SK-N-SH (cell line): ENCODE measurements around the gene FOS. TPM values are rescaled to one million over a fixed set of nuclear protein-coding genes. Genes with fewer than 3 reads are reported as not detected.
"Not testable (repeated sequence)": the region's sequence is repeated elsewhere in the genome, so short reads cannot be mapped to it uniquely, and the experiment has no call there.

ENCODE experiments used
- CTCF ChIA-PET: fragments of 300-600, 350-600 bp; formaldehyde crosslinking; extraction: SDS; loops from one replicate; lab custom pipeline; 2021; lab: Yijun Ruan, JAX
- POLR2A ChIA-PET: fragments of 350-600 bp; sonication (Branson Sonifier 250); formaldehyde crosslinking; extraction: SDS; loops from one replicate; lab custom pipeline; 2020; ENCODE audit warnings: antibody characterized with exemption, inconsistent platforms; lab: Yijun Ruan, JAX
- DNase-seq: peaks from one replicate; pipeline ENCODE4 v3.0.0; 2012
- H2AFZ ChIP-seq: fragments of 200-600 bp; sonication (generic); 2 replicates; pipeline ENCODE4 v1.8.1; 2016; ENCODE audit warnings: antibody characterized with exemption, mild to moderate bottlenecking, low read depth
- H3F3A ChIP-seq: fragments of 200-600 bp; sonication (generic); replicated peaks from 2 replicates; pipeline ENCODE3; 2016; ENCODE audit warnings: antibody characterized with exemption, mild to moderate bottlenecking; ENCODE audit not compliant: insufficient read depth
- H3K27ac ChIP-seq, 2 experiments: fragments of 200-500 bp in 1 of 2; fragments of 200-600 bp in 1 of 2; sonication (Bioruptor generic) in 1 of 2; sonication (generic), shearing (Covaris generic) in 1 of 2; 2 replicates each; pipeline versions ENCODE4 v1.5.1 to v1.6.1; 2014 to 2016; ENCODE audit warnings: low read depth in 2 of 2, inconsistent platforms in 1 of 2, low read length in 1 of 2, mild to moderate bottlenecking in 1 of 2, mixed read lengths in 1 of 2
- H3K27me3 ChIP-seq: fragments of 200-600 bp; sonication (generic), shearing (Covaris generic); 2 replicates; pipeline ENCODE4 v1.6.1; 2016; ENCODE audit warnings: mixed run types; ENCODE audit not compliant: insufficient read depth
- H3K36me3 ChIP-seq, 2 experiments: fragments of 200-500 bp in 1 of 2; fragments of 200-600 bp in 1 of 2; sonication (Bioruptor generic) in 1 of 2; sonication (generic) in 1 of 2; replicated peaks in 1 of 2; 2 replicates each; pipeline versions ENCODE3 to v1.5.1; 2014 to 2016; ENCODE audit warnings: low read length in 1 of 2, mild to moderate bottlenecking in 1 of 2; ENCODE audit not compliant: insufficient read depth in 2 of 2, control insufficient read depth in 1 of 2
- H3K4me1 ChIP-seq, 2 experiments: fragments of 200-500 bp in 1 of 2; fragments of 200-600 bp in 1 of 2; sonication (Bioruptor generic) in 1 of 2; sonication (generic), shearing (Covaris generic) in 1 of 2; 2 replicates each; pipeline versions ENCODE4 v1.5.1 to v1.6.1; 2014 to 2016; ENCODE audit warnings: low read depth in 1 of 2, low read length in 1 of 2, mixed run types in 1 of 2; ENCODE audit not compliant: insufficient read depth in 2 of 2, control insufficient read depth in 1 of 2
- H3K4me2 ChIP-seq: fragments of 200-600 bp; sonication (generic), shearing (Covaris generic); 2 replicates; pipeline ENCODE4 v1.6.1; 2017; ENCODE audit warnings: mixed run types
- H3K4me3 ChIP-seq, 2 experiments: fragments of 200-500 bp in 1 of 2; fragments of 200-600 bp in 1 of 2; sonication (Bioruptor generic) in 1 of 2; sonication (generic), shearing (Covaris generic) in 1 of 2; 2 replicates each; pipeline versions ENCODE4 v1.5.1 to v1.8.1; 2014 to 2016; ENCODE audit warnings: low read depth in 2 of 2, inconsistent platforms in 1 of 2, low read length in 1 of 2, mild to moderate bottlenecking in 1 of 2, mixed read lengths in 1 of 2, moderate library complexity in 1 of 2
- H3K79me2 ChIP-seq: fragments of 200-600 bp; sonication (generic); 2 replicates; pipeline ENCODE4 v1.8.1; 2017; ENCODE audit warnings: mild to moderate bottlenecking; ENCODE audit not compliant: insufficient read depth
- H3K9ac ChIP-seq: fragments of 200-600 bp; sonication (generic); 2 replicates; pipeline ENCODE4 v1.6.1; 2017; ENCODE audit warnings: mixed run types
- H3K9me2 ChIP-seq: fragments of 200-600 bp; sonication (generic); 2 replicates; pipeline ENCODE4 v1.6.1; 2017; ENCODE audit warnings: mixed run types
- H3K9me3 ChIP-seq: fragments of 200-600 bp; sonication (generic); 2 replicates; pipeline ENCODE4 v1.6.1; 2017; ENCODE audit warnings: mixed run types, mild to moderate bottlenecking, moderate library complexity
- H4K20me1 ChIP-seq: fragments of 200-600 bp; sonication (generic); 2 replicates; pipeline ENCODE4 v1.6.1; 2017; ENCODE audit warnings: mild to moderate bottlenecking, mixed run types; ENCODE audit not compliant: insufficient read depth
- CTCF ChIP-seq: fragments of 200-600 bp; sonication (generic); IDR thresholded peaks from 2 replicates; pipeline ENCODE4 v1.6.1; 2017; ENCODE audit warnings: antibody characterized with exemption, mild to moderate bottlenecking, moderate library complexity
- ELF1 ChIP-seq: IDR thresholded peaks from 2 replicates; pipeline ENCODE4 v1.4.0; 2012
- EP300 ChIP-seq, 2 experiments: IDR thresholded peaks; 2 replicates each; pipeline versions ENCODE4 v1.4.0 to v1.6.1; 2012; ENCODE audit warnings: borderline replicate concordance in 1 of 2, low read depth in 1 of 2, low read length in 1 of 2
- EZH2phosphoT487 ChIP-seq: fragments of 200-600 bp; sonication (generic); IDR thresholded peaks from 2 replicates; pipeline ENCODE4 v1.6.1; 2017; ENCODE audit warnings: low read depth, mixed run types, mild to moderate bottlenecking, antibody characterized with exemption, moderate library complexity, borderline replicate concordance
- FOSL2 ChIP-seq: IDR thresholded peaks from 2 replicates; pipeline ENCODE4 v1.4.0; 2012; ENCODE audit warnings: low read depth, mild to moderate bottlenecking, moderate library complexity, borderline replicate concordance
- FOXM1 ChIP-seq: IDR thresholded peaks from 2 replicates; pipeline ENCODE4 v1.4.0; 2012; ENCODE audit warnings: low read depth, mild to moderate bottlenecking
- GATA2 ChIP-seq: sonication (generic); formaldehyde crosslinking; IDR thresholded peaks from 2 replicates; pipeline ENCODE4 v1.5.0; 2020; ENCODE audit warnings: mild to moderate bottlenecking, missing genetic modification reagents
- IRF3 ChIP-seq: fragments of 150-350 bp; IDR thresholded peaks from 2 replicates; pipeline ENCODE4 v1.6.1; 2016; ENCODE audit warnings: mild to moderate bottlenecking, low read depth, low read length
- MXI1 ChIP-seq: IDR thresholded peaks from 2 replicates; pipeline ENCODE4 v1.6.1; 2012; ENCODE audit warnings: mild to moderate bottlenecking, low read depth, low read length, improper control_type of control experiment
- NFIC ChIP-seq: IDR thresholded peaks from 2 replicates; pipeline ENCODE4 v1.4.0; 2012; ENCODE audit warnings: borderline replicate concordance
- NRF1 ChIP-seq: IDR thresholded peaks from 2 replicates; pipeline ENCODE4 v1.6.1; 2012; ENCODE audit warnings: low read depth, mild to moderate bottlenecking, low read length
- POLR2AphosphoS5 ChIP-seq: IDR thresholded peaks from 2 replicates; pipeline ENCODE4 v1.6.1; 2012; ENCODE audit warnings: low read depth, low read length
- RFX5 ChIP-seq: IDR thresholded peaks from 2 replicates; pipeline ENCODE4 v1.6.1; 2012; ENCODE audit warnings: mild to moderate bottlenecking, improper control_type of control experiment, low read length
- RXRA ChIP-seq: IDR thresholded peaks from 2 replicates; pipeline ENCODE4 v1.4.0; 2012; ENCODE audit warnings: low read depth, mild to moderate bottlenecking, borderline replicate concordance
- SIN3A ChIP-seq: IDR thresholded peaks from 2 replicates; pipeline ENCODE4 v1.6.1; 2012; ENCODE audit warnings: low read depth, mild to moderate bottlenecking, low read length, moderate library complexity, borderline replicate concordance
- SMC3 ChIP-seq: IDR thresholded peaks from 2 replicates; pipeline ENCODE4 v1.6.1; 2012; ENCODE audit warnings: low read depth, low read length, improper control_type of control experiment
- TAF1 ChIP-seq: IDR thresholded peaks from 2 replicates; pipeline ENCODE4 v1.6.1; 2012; ENCODE audit warnings: low read depth, mild to moderate bottlenecking, low read length, moderate library complexity, borderline replicate concordance
- TEAD4 ChIP-seq: IDR thresholded peaks from 2 replicates; pipeline ENCODE4 v1.4.0; 2012; ENCODE audit warnings: mild to moderate bottlenecking, borderline replicate concordance; ENCODE audit not compliant: insufficient read depth
- USF1 ChIP-seq: IDR thresholded peaks from 2 replicates; pipeline ENCODE4 v1.4.0; 2012; ENCODE audit warnings: low read depth, borderline replicate concordance
- USF2 ChIP-seq: fragments of 150-350 bp; IDR thresholded peaks from 2 replicates; pipeline ENCODE4 v1.6.1; 2017; ENCODE audit warnings: antibody characterized with exemption, low read length, low read depth, borderline replicate concordance
- YY1 ChIP-seq: IDR thresholded peaks from 2 replicates; pipeline ENCODE4 v1.4.0; 2012; ENCODE audit warnings: low read depth, mild to moderate bottlenecking
- ZBTB33 ChIP-seq: IDR thresholded peaks from 2 replicates; pipeline ENCODE4 v1.4.0; 2012; ENCODE audit warnings: low read depth, borderline replicate concordance
- whole genome bisulfite sequencing: methylation state at CpG from one replicate; pipeline ENCODE4 v1.1.6; 2017; ENCODE audit warnings: low lambda C conversion rate; 5-methylcytosine and 5-hydroxymethylcytosine counted together
- polyA plus RNA-seq, 3 experiments: library from polyadenylated mRNA; depleted of rRNA; stranded (reverse); fragments of >200 nt; gene quantifications; 2 replicates each; pipeline ENCODE4 v1.2.3, GENCODE V29; 2012

Gene FOS
- polyA plus RNA-seq, 1 of the 3 experiments (the other 2 are of a cell fraction) = 309 TPM

- TF ChIP-seq EP300 (IDR thresholded peaks at IDR 0.05; ENCODE audit: borderline replicate concordance in 1 of 2, low read depth in 1 of 2, low read length in 1 of 2) (peak in 1 of 2 experiments; percentile 36; a peak in 1 of 4 replicates), RFX5 (no peak), FOSL2 (peak; percentile 56; the same call in 1 of the 2 replicates), IRF3 (no peak), POLR2AphosphoS5 (peak; percentile 42; the same call in 1 of the 2 replicates), TAF1 (no peak), YY1 (no peak), GATA2 (CRISPR knock-in tag) (no peak), NFIC (0 out of 2 replicates have a peak, but pooled peaks have one; percentile 25), FOXM1 (no peak), MXI1 (no peak), EZH2phosphoT487 (no peak), USF2 (no peak), TEAD4 (no peak), SIN3A (no peak), NRF1 (no peak), ZBTB33 (no peak), ELF1 (no peak), RXRA (peak; percentile 82), SMC3 (no peak), USF1 (no peak), CTCF (no peak)
- TF ChIP-seq, all 33 proteins: peak for 11
Measured at GRCh38 chr14:75234173-75235115, 44.2 kb upstream of the FOS start (continued).

GRCh38 chr14:75235198-75235597 lies 43.4 kb upstream of the FOS start:
- POLR2A ChIA-PET = not testable (repeated sequence)

More at GRCh38 chr14:75235198-75235597, 43.4 kb upstream of the FOS start:
- H3K4me3 ChIP-seq, H3K9ac ChIP-seq, H3K79me2 ChIP-seq, CTCF ChIA-PET, H3K36me3 ChIP-seq, H3K27me3 ChIP-seq, DNase-seq, H4K20me1 ChIP-seq, H2AFZ ChIP-seq, H3K9me3 ChIP-seq, H3K9me2 ChIP-seq, H3F3A ChIP-seq, H3K4me2 ChIP-seq: not testable (repeated sequence)
- Histone ChIP-seq H3K4me1 (peaks cover 9 to 16% of the 10 kb centered on the region in 2 experiments; a peak in 2 of 4 replicates), H3K27ac (peak overlapping the region in 1 of 2 experiments; percentile 81; a peak in 1 of 4 replicates)
- WGBS = 84% methylated on average over 7 of the region's 7 CpGs
